Left ventricle myocardium inferior (tissue), 1 donor: ENCODE results near the gene RAPGEF2. TPM values are rescaled to one million over a fixed set of nuclear protein-coding genes. Genes with fewer than 3 reads are reported as not detected.
"Not testable (repeated sequence)": the region's sequence is repeated elsewhere in the genome, so short reads cannot be mapped to it uniquely, and the experiment has no call there.

Experiments used
- DNase-seq: peaks from one replicate; pipeline ENCODE4 v3.0.0-alpha.2; 2020
- H3K27ac ChIP-seq: fragments of 200-600 bp; replicated peaks from 2 replicates; pipeline ENCODE4 v1.8.0; 2021
- H3K27me3 ChIP-seq: fragments of 200-600 bp; 2 replicates; pipeline ENCODE4 v1.8.0; 2021; ENCODE audit warnings: low read depth
- H3K36me3 ChIP-seq: fragments of 200-600 bp; 2 replicates; pipeline ENCODE4 v1.8.0; 2021
- H3K4me1 ChIP-seq: fragments of 200-600 bp; 2 replicates; pipeline ENCODE4 v1.8.0; 2021
- H3K4me3 ChIP-seq: fragments of 200-600 bp; 2 replicates; pipeline ENCODE4 v1.8.0; 2021; ENCODE audit warnings: mild to moderate bottlenecking, moderate library complexity
- H3K9me3 ChIP-seq: fragments of 200-600 bp; replicated peaks from 2 replicates; pipeline ENCODE4 v1.8.0; 2021
- CTCF ChIP-seq: fragments of 200-600 bp; IDR thresholded peaks from 2 replicates; pipeline ENCODE4 v1.8.0; 2021; ENCODE audit warnings: antibody characterized with exemption, mild to moderate bottlenecking, borderline replicate concordance
- intact Hi-C: fragments of 100-400 bp; cut with micrococcal nuclease; formaldehyde crosslinking; loops from one replicate; pipeline ENCODE4 v1.11.0; 2022
- total RNA-seq: library from RNA; stranded (reverse); fragmentation: NEBNext Ultra II Directional; extraction: Animal tissue kit (Norgen Biotek cat#: 25700); gene quantifications from one replicate; pipeline ENCODE4 v1.2.1, GENCODE V29; 2021
- donor health status: DM: no; HTN: yes; CAD: no; lungs with severe emphysema.

RAPGEF2 gene
- total RNA-seq, 1 donor from 2014 or later: 51.5 TPM

GRCh38 chr4:159374749-159375530, 272.1 kb downstream of the RAPGEF2 start:
- TF ChIP-seq CTCF: no peak
- Histone ChIP-seq H3K27ac (no peak overlapping the region), H3K4me3 (no peak overlapping the region), H3K36me3 (no peaks in the 10 kb centered on the region), H3K4me1 (peaks cover 5% of the 10 kb centered on the region), H3K27me3 (no peaks in the 10 kb centered on the region), H3K9me3 (no peaks in the 10 kb centered on the region)
- intact Hi-C loops: no loop called here
- no peak for DNase-seq

GRCh38 chr4:159376289-159376688, 273.4 kb downstream of the RAPGEF2 start:
- H3K4me1 ChIP-seq: peaks cover 5% of the 10 kb centered on the region
- DNase-seq: no peak
- H3K9me3 ChIP-seq: no peaks in the 10 kb centered on the region
- TF ChIP-seq CTCF: no peak
- no peaks in the 10 kb centered on the region for H3K36me3 ChIP-seq
- no peaks in the 10 kb centered on the region for H3K27me3 ChIP-seq
- H3K4me3 ChIP-seq: no peak overlapping the region
- intact Hi-C loops: no loop called here
- H3K27ac ChIP-seq: no peak overlapping the region

- Histone ChIP-seq H3K36me3 (no peaks in the 10 kb centered on the region), H3K9me3 (no peaks in the 10 kb centered on the region), H3K4me3 (no peak overlapping the region), H3K27ac (no peak overlapping the region), H3K27me3 (no peaks in the 10 kb centered on the region), H3K4me1 (peaks cover 11% of the 10 kb centered on the region)
- intact Hi-C loops: no loop called here
- no peak for DNase-seq
- no peak for TF ChIP-seq CTCF
Measured at GRCh38 chr4:159378056-159378616, 275.3 kb downstream of the RAPGEF2 start.

- H3K27ac ChIP-seq, H3K27me3 ChIP-seq, H3K9me3 ChIP-seq, intact Hi-C loops, DNase-seq, H3K36me3 ChIP-seq, H3K4me3 ChIP-seq: not testable (repeated sequence)
- peaks cover 18% of the 10 kb centered on the region for H3K4me1 ChIP-seq
Measured at GRCh38 chr4:159379064-159379463, 276.2 kb downstream of the RAPGEF2 start.

GRCh38 chr4:159379836-159380235, 277.0 kb downstream of the RAPGEF2 start:
- intact Hi-C loops: no loop called here

More at GRCh38 chr4:159379836-159380235, 277.0 kb downstream of the RAPGEF2 start:
- Histone ChIP-seq H3K4me3 (no peak overlapping the region), H3K27me3 (no peaks in the 10 kb centered on the region), H3K36me3 (no peaks in the 10 kb centered on the region), H3K27ac (no peak overlapping the region), H3K4me1 (peaks cover 19% of the 10 kb centered on the region), H3K9me3 (no peaks in the 10 kb centered on the region)
- no peak for TF ChIP-seq CTCF
- no peak for DNase-seq
